ENCODE measurements around the gene OTOF. TPM values are rescaled to one million over a fixed set of nuclear protein-coding genes. Genes with fewer than 3 reads are reported as not detected.

Gene OTOF
- total RNA-seq, 6 experiments from 2014 or later = 0.06 to 0.12 TPM; not detected in 4

DNA sequence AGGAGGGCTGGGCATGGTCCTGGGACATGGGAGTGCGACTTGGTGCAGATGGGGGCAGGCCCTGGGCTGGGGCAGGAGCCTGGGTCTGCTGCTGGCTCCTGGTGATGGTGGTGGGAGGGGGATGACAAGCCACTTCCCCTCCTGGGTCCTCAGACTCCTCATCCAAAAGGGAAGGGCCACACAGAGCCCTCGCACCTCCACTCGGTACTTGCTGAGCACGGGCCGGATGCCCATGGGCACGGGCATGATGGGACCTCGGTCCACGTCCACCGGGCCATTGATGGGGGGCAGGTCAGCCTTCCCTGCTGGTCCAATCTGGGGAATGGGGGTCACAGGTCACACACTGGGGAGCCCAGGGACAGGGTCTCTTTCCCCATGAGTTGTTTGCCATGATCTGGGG is 4.1 kb downstream of the OTOF start:
- Histone ChIP-seq H3K36me3 (no peaks in the 10 kb centered on the region), H3K27me3 (no peaks in the 10 kb centered on the region), H3K4me3 (no peak overlapping the region), H3K9me3 (no peaks in the 10 kb centered on the region), H3K4me1 (no peaks in the 10 kb centered on the region), H3K27ac (no peak overlapping the region)
- TF ChIP-seq POLR2A (IDR thresholded peaks at IDR 0.05) = no peak
- TF ChIP-seq CTCF (IDR thresholded peaks at IDR 0.05) = no peak
- intact Hi-C loops (cut with DNase I) = no loop called here
- ATAC-seq (peak in 1 of 4 donors; percentile 12), DNase-seq (peak in 1 of 3 donors; percentile 36)
- WGBS (ENCODE audit: insufficient coverage, low coverage, low lambda C conversion rate, missing lambda C conversion rate) = no CpG with 5 or more reads among the region's 9 CpGs

GRCh38 chr2:26472821-26473655 is 4.9 kb downstream of the OTOF start:
- intact Hi-C loops (cut with DNase I) = no loop called here
- no peaks in the 10 kb centered on the region for H3K9me3 ChIP-seq
- H3K27ac ChIP-seq = no peak overlapping the region
- DNase-seq (peak in 1 of 3 donors; percentile 45), ATAC-seq (no peak)
- H3K4me1 ChIP-seq = no peaks in the 10 kb centered on the region
- 81% methylated on average over 6 of the region's 34 CpGs for WGBS (ENCODE audit: insufficient coverage, low coverage, low lambda C conversion rate, missing lambda C conversion rate)
- no peaks in the 10 kb centered on the region for H3K27me3 ChIP-seq
- TF ChIP-seq CTCF (IDR thresholded peaks at IDR 0.05) (no peak), POLR2A (IDR thresholded peaks at IDR 0.05) (no peak)
- H3K36me3 ChIP-seq = no peaks in the 10 kb centered on the region
- H3K4me3 ChIP-seq = no peak overlapping the region

DNA sequence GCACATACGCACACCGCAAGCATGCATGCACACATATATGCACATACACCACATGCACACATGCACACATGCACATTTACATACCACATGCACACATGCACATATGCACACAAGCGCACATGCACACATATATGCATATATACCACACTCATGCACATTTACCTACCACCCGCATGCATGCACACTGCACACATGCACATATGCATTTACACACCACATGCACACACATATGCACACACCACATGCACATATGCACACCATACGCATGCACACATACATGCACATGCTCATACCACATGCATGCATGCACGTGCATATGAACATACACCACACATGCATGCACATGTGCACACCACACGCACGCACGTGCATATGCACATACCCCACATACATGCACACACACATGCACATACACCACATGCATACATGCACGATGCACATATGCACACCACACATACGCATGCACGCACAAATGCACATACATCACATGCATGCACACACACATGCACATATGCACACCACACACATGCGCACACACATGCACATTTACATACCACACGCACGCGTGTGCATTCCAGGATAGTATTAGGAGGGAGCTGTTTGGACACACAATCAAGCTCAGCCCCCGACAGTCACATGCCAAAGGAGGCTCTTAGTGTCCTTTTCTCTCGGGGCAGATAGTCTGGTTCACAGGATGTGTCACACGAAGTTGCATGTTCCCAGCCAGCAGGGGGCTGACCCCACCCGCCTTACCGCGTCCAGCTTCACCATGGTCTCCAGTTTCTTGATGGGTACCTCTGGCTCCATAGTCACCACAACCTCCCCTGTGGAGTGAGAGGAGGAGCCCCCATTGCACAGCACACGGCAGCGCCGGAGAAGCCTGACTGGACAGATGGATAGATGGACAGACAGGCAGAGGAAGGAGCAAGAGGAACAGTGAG is 5.9 kb downstream of the OTOF start:
- 83% methylated on average over 13 of the region's 25 CpGs for WGBS (ENCODE audit: insufficient coverage, low coverage, low lambda C conversion rate, missing lambda C conversion rate)

More for the DNA sequence above, 5.9 kb downstream of the OTOF start:
- Histone ChIP-seq H3K9me3 (no peaks in the 10 kb centered on the region), H3K27me3 (no peaks in the 10 kb centered on the region), H3K4me3 (no peak overlapping the region), H3K27ac (no peak overlapping the region), H3K36me3 (no peaks in the 10 kb centered on the region), H3K4me1 (no peaks in the 10 kb centered on the region)
- intact Hi-C loops (cut with DNase I) = no loop called here
- DNase-seq (peak in 1 of 3 donors; percentile 30), ATAC-seq (peak in 2 of 4 donors; percentile 10 to 16)
- TF ChIP-seq POLR2A (IDR thresholded peaks at IDR 0.05) (no peak), CTCF (IDR thresholded peaks at IDR 0.05) (peak in 1 of 4 donors; percentile 17)
